Myocyte (in vitro differentiated cells): ENCODE measurements around the gene PIK3CA. TPM values are rescaled to one million over a fixed set of nuclear protein-coding genes. Genes with fewer than 3 reads are reported as not detected.
"Not testable (repeated sequence)": the region's sequence is repeated elsewhere in the genome, so short reads cannot be mapped to it uniquely, and the experiment has no call there.

Experiments
- DNase-seq: peaks from one replicate; pipeline ENCODE4 v3.0.0-alpha.2; 2012; ENCODE audit warnings: low read depth
- total RNA-seq: library from RNA; depleted of rRNA; stranded (reverse); fragments of >200 nt; gene quantifications from 2 replicates; pipeline ENCODE4 v1.2.3, GENCODE V29; 2014

PIK3CA gene
- total RNA-seq, 1 donor from 2014 or later, result 21.3 TPM

- peak; percentile 85 for DNase-seq
These were observed 47.9 kb downstream of the PIK3CA start for GRCh38 chr3:179196098-179196497.

DNA sequence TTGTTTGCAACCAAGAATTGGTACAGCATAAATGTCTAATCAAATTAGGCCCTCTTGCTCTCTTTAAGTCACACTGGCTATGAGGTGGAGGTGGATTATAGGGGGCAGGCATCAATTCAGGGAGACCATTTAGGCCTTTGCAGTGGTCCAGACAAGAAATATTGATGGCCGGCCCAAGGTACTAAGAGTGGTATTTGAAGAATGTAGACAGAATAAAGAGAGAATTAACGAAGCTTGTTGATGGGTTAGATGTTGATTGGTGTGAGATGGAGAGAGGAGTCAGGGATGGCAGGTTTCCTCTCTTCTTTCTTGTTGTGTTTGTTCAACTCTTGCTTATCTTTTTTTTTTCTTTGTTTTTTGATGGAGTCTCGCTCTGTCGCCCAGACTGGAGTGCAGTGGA, 48.5 kb downstream of the PIK3CA start:
- no peak for DNase-seq

GRCh38 chr3:179200790-179201189, 52.6 kb downstream of the PIK3CA start:
- no peak for DNase-seq

DNA sequence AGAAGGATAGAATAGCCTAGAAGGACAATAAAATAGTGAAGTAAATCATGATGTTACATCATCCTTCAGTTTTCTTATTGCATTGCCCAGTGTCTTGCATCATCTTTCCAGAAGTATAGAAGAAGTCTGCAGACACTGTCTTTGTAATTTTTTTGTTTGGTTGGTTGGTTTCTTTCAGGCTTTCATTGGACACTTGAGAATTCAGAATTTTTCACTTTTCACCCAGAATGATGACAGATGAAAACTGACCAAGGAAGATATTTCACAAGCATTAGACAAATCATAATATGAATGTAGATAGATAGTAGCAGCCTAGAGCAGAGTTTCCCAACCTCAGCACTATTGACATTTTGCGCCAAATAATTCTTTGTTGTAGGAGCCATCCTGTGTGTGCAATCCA, 67.4 kb downstream of the PIK3CA start:
- DNase-seq, result not testable (repeated sequence)

GRCh38 chr3:179218213-179218612, 70.1 kb downstream of the PIK3CA start:
- not testable (repeated sequence) for DNase-seq

DNA sequence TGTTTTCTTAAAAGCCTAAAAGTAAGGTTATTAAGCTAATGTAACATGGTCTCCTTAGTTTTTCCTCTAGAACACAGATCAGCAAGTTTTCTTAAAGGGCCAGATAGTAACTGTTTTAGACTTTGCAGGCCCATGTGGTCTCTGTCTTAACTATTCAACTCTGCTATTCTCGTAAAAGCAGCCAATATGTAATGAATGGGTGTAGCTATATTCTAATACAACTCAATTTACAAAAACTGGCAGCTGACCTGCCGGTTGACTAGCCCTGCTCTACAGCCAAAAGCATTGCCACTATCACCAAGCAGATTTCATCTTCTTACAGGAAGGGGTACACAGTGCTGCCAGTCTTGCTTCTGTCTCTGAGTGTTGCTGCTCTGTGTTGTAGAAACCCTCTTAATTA, 75.4 kb downstream of the PIK3CA start:
- no peak for DNase-seq

GRCh38 chr3:179224584-179224983, 76.4 kb downstream of the PIK3CA start:
- peak; percentile 79 for DNase-seq

- DNase-seq, result no peak
These were observed 79.2 kb downstream of the PIK3CA start for GRCh38 chr3:179227349-179227748.

GRCh38 chr3:179229177-179229576, 81.0 kb downstream of the PIK3CA start:
- DNase-seq, result no peak

GRCh38 chr3:179233043-179233442, 84.9 kb downstream of the PIK3CA start:
- DNase-seq, result no peak

- DNase-seq, result no peak
These were observed 86.0 kb downstream of the PIK3CA start for GRCh38 chr3:179234199-179234598.

GRCh38 chr3:179236669-179237301, 88.6 kb downstream of the PIK3CA start:
- no peak for DNase-seq

DNA sequence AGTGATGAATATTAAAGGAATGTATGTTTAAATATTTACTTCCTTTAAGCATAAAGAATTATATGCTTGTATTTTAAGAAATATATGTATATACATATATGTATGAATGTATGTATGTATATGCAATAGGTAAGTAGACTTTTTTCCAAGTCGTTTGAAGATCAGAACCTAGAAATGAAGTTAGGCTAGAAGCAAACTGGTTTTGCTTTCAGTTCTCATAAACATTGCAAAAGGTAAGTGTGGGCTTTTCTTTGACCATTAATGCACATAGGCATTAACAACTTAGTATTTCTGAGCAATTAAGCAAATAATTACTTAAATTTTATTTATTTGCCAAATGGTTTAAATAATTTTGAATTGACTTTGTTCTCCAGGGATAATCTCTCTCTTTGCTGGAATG, 92.1 kb downstream of the PIK3CA start:
- not testable (repeated sequence) for DNase-seq

DNA sequence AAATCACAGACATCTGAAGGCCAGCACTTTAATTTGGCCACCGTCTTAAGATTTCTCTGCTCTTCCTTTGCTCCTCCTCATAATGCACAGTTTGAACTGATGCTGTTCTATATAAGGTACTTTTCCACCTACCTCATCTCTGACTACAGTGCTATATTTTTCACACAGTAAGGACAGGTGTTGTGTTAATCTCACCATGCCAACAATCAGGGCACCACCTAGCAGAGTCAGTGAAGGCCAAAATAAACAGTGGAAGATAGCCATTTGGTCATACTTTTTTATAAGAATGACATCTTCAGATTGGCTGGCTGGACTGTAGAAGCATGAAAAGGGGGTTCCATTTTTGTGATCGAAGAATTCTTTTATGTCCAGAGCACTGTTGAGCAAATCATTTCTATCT, 94.7 kb downstream of the PIK3CA start:
- DNase-seq, result not testable (repeated sequence)

- no peak for DNase-seq
These were observed 96.7 kb downstream of the PIK3CA start for GRCh38 chr3:179244878-179245277.

GRCh38 chr3:179247289-179248015, 99.3 kb downstream of the PIK3CA start:
- no peak for DNase-seq

GRCh38 chr3:179250803-179251476, 102.8 kb downstream of the PIK3CA start, which contains the start of gene KCNMB3:
Gene KCNMB3, minus strand, starts transcription at chr3:179251114. Its CDS starts 124 bp downstream, at chr3:179250990.
- no peak for DNase-seq

DNA sequence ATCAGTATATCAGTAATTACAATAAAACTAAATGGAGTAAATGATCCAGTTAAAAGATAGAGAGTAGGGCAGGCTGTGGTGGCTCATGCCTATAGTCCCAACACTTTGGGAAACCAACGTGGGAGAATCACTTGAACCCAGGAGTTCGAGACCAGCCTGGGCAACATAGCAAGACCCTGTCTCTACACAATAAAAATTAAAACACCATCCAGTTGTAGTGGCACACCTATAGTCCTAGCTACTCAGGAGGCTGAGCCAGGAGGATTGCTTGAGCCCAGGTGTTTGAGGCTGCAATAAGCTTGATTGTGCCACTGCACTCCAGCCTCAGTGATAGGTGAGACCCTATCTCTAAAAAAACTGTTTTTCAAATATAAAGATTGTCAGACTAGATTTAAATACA, 108.7 kb downstream of the PIK3CA start:
- DNase-seq, result no peak

DNA sequence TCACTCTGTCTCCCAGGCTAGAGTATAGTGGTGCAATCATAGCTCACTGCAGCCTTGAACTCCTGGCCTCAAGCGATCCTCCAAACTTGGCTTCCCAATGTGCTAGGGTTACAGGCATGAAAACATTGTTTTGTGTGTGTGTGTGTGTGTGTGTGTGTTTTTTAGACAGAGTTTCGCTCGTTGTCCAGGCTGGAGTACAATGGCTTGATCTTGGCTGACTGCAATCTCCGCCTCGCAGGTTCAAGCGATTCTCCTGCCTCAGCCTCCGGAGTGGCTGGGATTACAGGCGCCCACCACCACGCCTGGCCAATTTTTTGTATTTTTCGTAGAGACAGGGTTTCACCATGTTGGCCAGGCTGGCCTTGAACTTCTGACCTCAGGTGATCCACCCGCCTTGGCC, 109.6 kb downstream of the PIK3CA start:
- DNase-seq, result not testable (repeated sequence)

GRCh38 chr3:179258820-179259219, 110.7 kb downstream of the PIK3CA start:
- DNase-seq, result no peak

DNA sequence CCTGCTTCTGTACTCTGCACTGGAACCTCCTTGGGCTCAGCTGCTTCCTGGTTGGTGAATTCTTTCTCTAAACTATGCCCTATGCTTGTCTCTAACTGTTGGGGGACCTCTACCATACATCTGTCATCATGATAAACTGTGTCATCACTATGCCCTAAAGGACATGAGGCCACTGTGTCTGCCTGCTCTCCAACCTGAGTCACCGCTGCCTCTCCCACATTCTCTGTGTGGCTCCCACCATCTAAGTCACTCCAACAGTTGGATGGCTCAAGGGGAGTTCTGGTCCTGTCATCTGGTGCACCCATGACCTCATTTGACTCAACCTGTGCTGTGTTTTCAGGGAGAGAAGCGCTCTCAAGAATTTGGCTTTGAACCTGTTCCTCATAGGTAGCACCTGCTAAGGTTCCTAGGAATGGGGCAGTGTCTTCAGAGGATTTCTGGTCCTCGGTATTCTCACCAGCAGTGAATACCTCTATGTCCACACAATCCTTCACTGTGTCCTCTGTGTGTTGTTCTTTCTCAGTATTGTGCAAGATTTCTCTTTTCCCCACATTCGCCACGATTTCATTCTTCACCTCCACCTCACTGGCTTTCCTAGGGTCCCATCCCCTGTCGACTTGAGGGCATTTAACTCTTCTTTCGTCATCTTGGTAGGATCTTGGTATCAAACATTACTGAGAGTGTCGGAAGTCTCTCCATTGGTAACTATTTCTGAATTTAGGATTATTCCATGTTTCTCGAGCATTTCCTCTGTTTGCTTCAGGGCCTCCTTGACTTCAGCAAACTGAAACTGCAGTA, 112.0 kb downstream of the PIK3CA start:
- DNase-seq, result not testable (repeated sequence)
